Glutamatergic neuron (in vitro differentiated cells): Measurements from ENCODE around the gene CFAP161. TPM values are rescaled to one million over a fixed set of nuclear protein-coding genes. Genes with fewer than 3 reads are reported as not detected.

Experiments
- DNase-seq: peaks from one replicate; pipeline ENCODE4 v3.0.0; 2022
- H3K27ac Mint-ChIP-seq: one replicate; pipeline ENCODE4 v1.8.0; 2020; ENCODE audit warnings: mild to moderate bottlenecking, mixed read lengths, inconsistent platforms; ENCODE audit not compliant: unreplicated experiment
- H3K27me3 Mint-ChIP-seq: one replicate; pipeline ENCODE4 v1.8.0; 2020; ENCODE audit warnings: mild to moderate bottlenecking, moderate library complexity, mixed read lengths, inconsistent platforms; ENCODE audit not compliant: unreplicated experiment
- H3K36me3 Mint-ChIP-seq: one replicate; pipeline ENCODE4 v1.8.0; 2020; ENCODE audit warnings: mild to moderate bottlenecking, mixed read lengths, inconsistent platforms; ENCODE audit not compliant: unreplicated experiment
- H3K4me1 Mint-ChIP-seq: one replicate; pipeline ENCODE4 v1.8.0; 2020; ENCODE audit warnings: mild to moderate bottlenecking, low read depth, mixed read lengths, inconsistent platforms; ENCODE audit not compliant: unreplicated experiment
- H3K4me3 Mint-ChIP-seq: one replicate; pipeline ENCODE4 v1.8.0; 2020; ENCODE audit warnings: mild to moderate bottlenecking, mixed read lengths, inconsistent platforms; ENCODE audit not compliant: unreplicated experiment
- H3K9me3 Mint-ChIP-seq: one replicate; pipeline ENCODE4 v1.8.0; 2020; ENCODE audit warnings: mild to moderate bottlenecking, moderate library complexity, mixed read lengths, inconsistent platforms; ENCODE audit not compliant: unreplicated experiment
- CTCF ChIP-seq: fragments of 200-600 bp; sonication (generic); IDR thresholded peaks from one replicate; pipeline ENCODE4 v1.5.0; 2021; ENCODE audit not compliant: partially characterized antibody, unreplicated experiment
- total RNA-seq: library from RNA; stranded (reverse); fragmentation: NEBNext Ultra II Directional; extraction: Animal tissue kit (Norgen Biotek cat#: 25700); gene quantifications from one replicate; pipeline ENCODE4 v1.2.1, GENCODE V29; 2021; ENCODE audit not compliant: unreplicated experiment

The CFAP161 gene
- total RNA-seq, 1 donor from 2014 or later: 0.39 TPM

- no peaks in the 10 kb centered on the region for H3K9me3 Mint-ChIP-seq
- no peaks in the 10 kb centered on the region for H3K4me1 Mint-ChIP-seq
- peaks cover 2% of the 10 kb centered on the region for H3K27me3 Mint-ChIP-seq
- H3K4me3 Mint-ChIP-seq: no peak overlapping the region
- no peak overlapping the region for H3K27ac Mint-ChIP-seq
- H3K36me3 Mint-ChIP-seq: no peaks in the 10 kb centered on the region
- DNase-seq: no peak
- TF ChIP-seq CTCF: no peak
These were observed 55.7 kb downstream of the CFAP161 start for GRCh38 chr15:81189583-81190283.

- Mint-ChIP-seq H3K36me3 (no peaks in the 10 kb centered on the region), H3K4me1 (no peaks in the 10 kb centered on the region), H3K4me3 (no peak overlapping the region), H3K27ac (no peak overlapping the region), H3K9me3 (no peaks in the 10 kb centered on the region), H3K27me3 (peaks cover 2% of the 10 kb centered on the region)
- no peak for DNase-seq
- no peak for TF ChIP-seq CTCF
These were observed 56.9 kb downstream of the CFAP161 start for GRCh38 chr15:81190922-81191507.

GRCh38 chr15:81191701-81192100 lies 57.6 kb downstream of the CFAP161 start:
- Mint-ChIP-seq H3K27me3 (peaks cover 2% of the 10 kb centered on the region), H3K4me3 (no peak overlapping the region), H3K4me1 (no peaks in the 10 kb centered on the region), H3K36me3 (no peaks in the 10 kb centered on the region), H3K9me3 (no peaks in the 10 kb centered on the region), H3K27ac (no peak overlapping the region)
- no peak for DNase-seq
- no peak for TF ChIP-seq CTCF

GRCh38 chr15:81194723-81195122 lies 60.7 kb downstream of the CFAP161 start:
- no peaks in the 10 kb centered on the region for H3K27me3 Mint-ChIP-seq
- H3K4me3 Mint-ChIP-seq: no peak overlapping the region
- H3K9me3 Mint-ChIP-seq: no peaks in the 10 kb centered on the region
- DNase-seq: no peak
- peaks cover 4% of the 10 kb centered on the region for H3K4me1 Mint-ChIP-seq
- no peak overlapping the region for H3K27ac Mint-ChIP-seq
- TF ChIP-seq CTCF: no peak
- no peaks in the 10 kb centered on the region for H3K36me3 Mint-ChIP-seq

- Mint-ChIP-seq H3K4me1 (peaks cover 4% of the 10 kb centered on the region), H3K9me3 (no peaks in the 10 kb centered on the region), H3K4me3 (no peak overlapping the region), H3K27me3 (no peaks in the 10 kb centered on the region), H3K36me3 (no peaks in the 10 kb centered on the region), H3K27ac (no peak overlapping the region)
- DNase-seq: no peak
- TF ChIP-seq CTCF: no peak
These were observed 61.3 kb downstream of the CFAP161 start for GRCh38 chr15:81195339-81195864.
